SKM-1 (cell line): ENCODE results near the gene A1BG.
"Not testable (repeated sequence)": the region's sequence is repeated elsewhere in the genome, so short reads cannot be mapped to it uniquely, and the experiment has no call there.

ENCODE experiments used
- DNase-seq: peaks from one replicate; lab custom pipeline; 2025; ENCODE audit not compliant: unreplicated experiment; lab: John Stamatoyannopoulos, UW

A1BG gene

DNA sequence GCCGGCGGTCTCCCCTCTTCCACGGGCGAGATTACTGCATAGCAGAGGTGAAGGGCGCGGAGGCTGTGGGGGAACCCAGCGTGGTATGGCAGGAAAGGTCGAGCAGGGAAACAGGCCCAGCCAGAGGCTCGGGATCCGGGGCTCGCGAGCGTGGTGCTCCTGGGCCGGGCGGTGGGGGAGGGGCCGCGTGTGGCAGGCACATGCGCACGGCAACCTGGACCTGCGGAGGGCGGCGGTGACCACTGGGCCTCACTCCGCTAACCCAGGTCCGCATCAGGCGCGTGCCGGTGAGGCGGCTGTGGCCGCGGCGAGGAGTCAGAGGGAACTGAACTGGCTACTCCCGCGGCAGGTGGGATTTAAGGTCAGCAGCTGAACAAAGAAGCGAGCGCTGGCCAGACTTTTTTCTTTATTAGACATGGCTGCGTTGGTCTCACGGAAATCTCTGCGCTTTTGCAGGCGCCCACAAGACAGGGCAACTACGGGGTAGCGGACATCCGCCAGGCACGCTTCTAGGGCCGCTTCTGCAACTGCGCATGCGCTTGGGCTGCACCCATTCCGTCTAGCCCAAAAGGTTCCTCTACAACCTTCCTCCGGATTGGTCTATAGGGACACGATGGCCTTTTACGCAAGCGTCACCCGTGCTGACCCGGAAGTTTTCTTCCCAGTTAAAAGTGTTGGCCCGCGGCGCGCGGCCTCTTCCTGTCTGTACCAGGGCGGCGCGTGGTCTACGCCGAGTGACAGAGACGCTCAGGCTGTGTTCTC is 33.5 kb upstream of the A1BG start, which contains the start of gene RPS5:
TSS of gene RPS5 (plus strand) at position 694 of the 762 bp plus-strand sequence. CDS start 869 bp downstream, outside the sequence.
- peak; percentile 83 for DNase-seq

GRCh38 chr19:58385891-58386575 is 32.7 kb upstream of the A1BG start:
- DNase-seq: no peak

GRCh38 chr19:58385313-58385890 is 32.1 kb upstream of the A1BG start:
- DNase-seq: no peak

DNA sequence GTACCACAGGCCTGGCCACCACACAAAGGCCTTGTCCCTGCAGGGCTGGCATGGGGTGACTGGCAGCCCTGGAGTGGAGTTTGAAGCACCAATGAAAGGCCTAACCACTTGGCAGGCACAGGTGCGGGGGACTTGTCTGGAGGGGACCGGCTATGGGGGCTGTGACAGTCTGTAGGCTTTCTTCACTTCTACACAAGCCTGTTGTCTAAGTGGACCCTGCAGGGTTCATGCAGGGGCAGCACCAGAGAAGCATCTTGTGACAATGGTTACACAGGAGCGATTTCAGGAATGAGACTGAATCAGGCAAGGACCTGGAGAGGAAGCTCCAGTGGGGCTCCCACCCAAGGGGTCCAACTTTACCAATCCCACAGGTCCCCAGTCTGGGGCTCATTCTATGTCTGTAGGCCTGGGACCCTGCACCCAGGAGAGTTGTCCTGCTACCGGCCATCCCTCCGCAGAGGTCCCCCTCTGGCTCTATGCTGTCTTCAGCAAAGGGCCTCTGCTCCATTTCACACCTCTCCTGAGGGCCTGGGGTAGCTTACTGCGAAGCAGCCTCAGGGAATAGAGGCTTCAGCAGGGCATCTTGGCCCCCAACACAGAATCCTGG is 29.8 kb upstream of the A1BG start:
- DNase-seq: no peak

GRCh38 chr19:58381460-58382212 is 28.3 kb upstream of the A1BG start:
- DNase-seq: no peak

DNA sequence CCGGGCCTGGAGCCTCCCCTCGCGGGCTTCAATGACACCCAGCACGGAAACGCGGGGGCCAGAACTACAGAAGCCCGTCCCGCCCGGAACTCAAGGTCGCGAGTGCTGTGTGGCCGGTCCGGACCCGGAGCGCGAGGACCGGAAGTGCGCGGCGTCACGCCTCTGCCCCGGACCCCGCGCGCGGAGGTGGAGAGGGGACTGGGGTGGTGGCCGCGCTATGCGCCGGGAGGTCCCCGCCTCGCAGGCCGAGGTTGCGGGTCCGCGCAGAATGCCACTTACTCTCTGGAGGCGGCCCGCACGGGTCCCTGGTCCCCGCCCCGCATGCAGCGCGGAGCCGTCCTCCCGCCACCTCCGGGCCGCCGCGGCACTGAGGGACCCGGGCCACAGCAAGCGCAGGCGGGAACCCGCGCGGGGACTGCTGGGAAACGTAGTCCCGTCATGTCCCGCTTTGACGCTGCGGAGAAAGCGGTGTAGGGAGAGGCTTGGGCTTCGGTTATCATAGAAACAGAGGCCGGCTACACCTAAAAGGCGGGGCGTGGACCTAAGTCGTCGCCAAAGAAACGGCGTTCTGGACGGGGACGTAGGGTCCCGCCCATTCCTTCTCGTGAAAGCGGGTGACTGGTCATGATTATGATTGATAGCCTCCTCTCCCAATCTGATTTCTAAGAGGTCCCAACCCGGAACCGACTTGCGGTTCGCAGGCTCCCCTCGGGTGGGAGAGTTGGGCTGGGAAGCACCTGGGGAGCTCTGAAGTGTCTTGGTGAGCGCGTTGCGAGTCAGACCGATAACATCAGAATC is 27.6 kb upstream of the A1BG start, which contains the start of gene ZNF837:
TSS of gene ZNF837 (minus strand) at position 369 of the 798 bp plus-strand sequence. CDS start 11,698 bp downstream, outside the sequence.
- peak; percentile 71 for DNase-seq

GRCh38 chr19:58380037-58380661 is 26.9 kb upstream of the A1BG start:
- DNase-seq: no peak

DNA sequence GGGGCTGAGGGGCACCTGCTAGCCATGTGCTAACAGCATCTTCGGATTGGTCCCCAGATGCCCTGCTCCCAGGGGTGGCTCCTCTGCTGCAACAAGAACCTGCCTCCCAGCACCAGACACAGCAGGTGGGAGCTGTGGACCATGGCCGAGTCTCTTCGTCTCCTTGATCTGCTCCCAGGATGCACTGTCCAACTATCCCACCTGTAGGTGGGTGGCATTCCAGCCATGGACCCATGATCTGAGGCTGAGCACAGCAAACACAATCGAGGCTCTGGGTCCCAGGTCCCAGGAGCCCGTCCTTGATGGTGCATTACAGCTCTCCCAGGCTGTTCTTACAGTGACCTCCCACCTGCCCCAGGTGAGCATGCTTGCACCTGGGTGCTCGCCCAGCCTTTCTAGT is 26.0 kb upstream of the A1BG start:
- no peak for DNase-seq

DNA sequence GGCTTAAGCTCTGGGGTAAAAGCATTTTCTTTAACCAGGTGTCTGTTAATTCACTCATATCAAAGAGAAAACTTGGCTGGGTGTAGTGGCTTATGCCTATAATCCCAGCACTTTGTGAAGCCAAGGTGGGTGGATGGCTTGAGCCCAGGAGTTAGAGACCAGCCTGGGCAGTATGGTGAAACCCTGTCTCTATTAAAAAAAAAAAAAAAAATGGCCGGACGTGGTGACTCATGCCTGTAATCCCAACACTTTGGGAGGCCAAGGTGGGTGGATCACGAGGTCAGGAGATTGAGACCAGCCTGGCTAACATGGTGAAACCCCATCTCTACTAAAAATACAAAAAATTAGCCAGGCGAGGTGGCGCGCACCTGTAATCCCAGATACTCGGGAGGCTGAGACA is 23.4 kb upstream of the A1BG start:
- DNase-seq: not testable (repeated sequence)

GRCh38 chr19:58374200-58374599 is 20.9 kb upstream of the A1BG start:
- DNase-seq: no peak

DNA sequence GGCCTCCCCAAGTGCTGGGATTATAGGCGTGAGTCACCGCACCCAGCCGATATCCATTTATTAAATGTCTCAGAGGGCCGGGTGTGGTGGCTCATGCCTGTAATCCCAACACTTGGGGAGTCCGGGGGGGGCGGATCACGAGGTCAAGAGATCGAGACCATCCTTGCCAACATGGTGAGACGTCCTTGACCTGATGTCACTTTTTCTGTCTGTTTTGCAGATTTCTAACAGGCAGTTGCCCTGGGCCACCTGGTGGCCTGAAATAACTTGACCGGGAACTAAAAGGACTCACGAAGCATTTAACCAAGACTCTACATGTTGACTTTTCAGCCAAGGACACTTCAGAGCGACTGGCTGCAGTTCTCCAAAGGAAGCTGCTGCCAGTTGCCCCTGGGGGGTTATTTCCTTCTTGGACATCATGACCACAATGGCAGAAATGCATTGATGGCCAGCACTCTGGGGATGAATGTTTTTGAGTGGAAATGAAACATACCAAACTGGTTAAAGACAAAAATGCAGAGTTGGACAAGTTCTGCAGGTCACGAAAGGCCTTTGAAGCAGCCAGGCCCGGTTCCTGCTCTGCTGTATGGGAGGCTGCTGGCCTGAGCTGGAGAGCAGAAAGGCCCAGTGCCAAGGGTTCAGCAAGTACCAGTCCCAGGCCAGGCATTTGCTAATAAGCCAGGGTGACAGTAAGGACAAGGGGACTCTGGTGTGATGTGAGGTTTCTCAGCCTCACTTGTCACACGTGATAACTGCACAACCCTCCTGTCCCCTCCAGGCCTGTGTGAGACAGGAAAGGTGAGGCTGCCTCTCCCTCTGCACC is 19.2 kb upstream of the A1BG start:
- DNase-seq: no peak

DNA sequence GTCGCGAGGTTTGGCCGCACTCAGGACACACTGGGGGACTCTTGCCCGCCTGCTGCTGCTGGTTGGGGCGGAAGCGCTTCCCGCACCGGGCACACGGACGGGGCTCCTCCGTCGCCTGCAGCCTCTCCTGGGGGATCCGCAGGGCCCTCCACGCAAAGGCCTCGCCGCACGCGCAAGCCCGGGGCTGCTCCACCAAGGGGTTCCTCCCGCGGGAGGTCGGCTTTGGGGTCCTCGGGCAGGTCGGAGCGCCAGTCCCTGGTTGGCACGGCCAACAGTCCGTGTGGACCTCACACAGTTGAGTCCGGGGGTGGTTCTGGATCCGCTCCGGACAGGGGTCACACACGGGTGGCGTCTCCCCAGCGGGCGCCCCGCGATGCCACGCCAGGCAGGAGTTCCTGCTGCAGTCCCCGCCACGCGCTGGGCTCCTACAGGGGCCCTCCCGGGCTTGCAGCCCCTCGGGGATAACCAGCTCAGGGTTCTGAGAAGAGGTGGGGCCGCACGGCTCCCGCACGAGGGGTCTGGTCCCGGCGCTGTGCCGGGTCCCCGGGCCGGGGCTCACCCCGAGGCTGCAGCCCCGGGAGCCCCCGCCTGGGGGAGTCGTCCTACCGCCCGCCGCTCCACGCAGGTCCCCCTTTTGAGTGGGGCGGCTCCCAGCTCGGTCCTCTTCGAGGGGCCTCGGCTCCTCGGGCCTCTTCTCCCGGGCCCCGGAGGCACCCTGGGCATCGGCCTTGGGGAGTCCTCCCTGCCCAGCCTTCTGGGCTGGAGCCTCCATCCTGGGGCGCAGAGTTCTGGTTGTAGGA is 15.5 kb upstream of the A1BG start:
- DNase-seq: no peak

- DNase-seq: no peak
These were observed 14.6 kb upstream of the A1BG start for GRCh38 chr19:58367698-58368454.

DNA sequence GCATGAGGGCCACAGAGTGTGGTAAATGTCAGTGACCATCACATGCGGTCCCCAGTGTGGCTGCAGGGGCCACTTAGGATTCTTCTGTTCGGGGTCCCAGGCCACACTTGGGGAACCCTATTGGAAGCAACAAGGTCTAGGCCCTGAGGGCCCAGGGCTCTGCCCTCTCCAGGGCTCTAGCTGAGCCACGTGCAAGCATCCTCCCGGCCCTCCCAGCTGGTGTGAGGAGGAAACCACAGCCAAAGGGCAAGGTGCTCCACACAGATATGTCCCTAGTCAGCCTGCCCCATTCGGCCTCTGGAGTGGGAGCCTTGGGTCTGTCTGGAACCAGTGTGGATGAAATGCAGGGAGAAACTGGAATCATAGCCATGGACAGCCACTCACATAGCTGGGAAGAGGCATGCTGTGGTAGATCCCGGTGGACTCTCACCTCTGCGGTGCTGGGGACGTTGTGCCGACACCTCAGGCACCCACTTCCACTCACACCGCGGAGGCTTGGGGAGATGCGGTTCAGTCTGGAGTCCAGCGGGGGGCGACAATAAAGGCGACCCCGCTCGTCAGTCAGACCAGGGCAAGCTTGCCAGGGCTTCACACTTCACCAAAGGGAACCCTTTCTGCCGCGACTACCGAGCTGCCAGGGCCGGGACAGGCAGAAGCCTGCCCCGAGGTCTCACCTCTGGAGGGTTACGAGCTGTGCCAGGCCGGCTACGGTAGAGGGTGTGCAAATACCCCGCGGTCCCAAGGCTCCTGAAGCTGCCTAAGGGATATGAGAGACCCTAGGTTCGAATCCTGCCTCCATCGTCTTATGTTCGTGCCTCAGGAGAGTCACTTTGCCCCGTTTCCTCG is 13.5 kb upstream of the A1BG start:
- DNase-seq: no peak

- DNase-seq: peak; percentile 47
These were observed 10.9 kb upstream of the A1BG start for GRCh38 chr19:58364146-58364545.

DNA sequence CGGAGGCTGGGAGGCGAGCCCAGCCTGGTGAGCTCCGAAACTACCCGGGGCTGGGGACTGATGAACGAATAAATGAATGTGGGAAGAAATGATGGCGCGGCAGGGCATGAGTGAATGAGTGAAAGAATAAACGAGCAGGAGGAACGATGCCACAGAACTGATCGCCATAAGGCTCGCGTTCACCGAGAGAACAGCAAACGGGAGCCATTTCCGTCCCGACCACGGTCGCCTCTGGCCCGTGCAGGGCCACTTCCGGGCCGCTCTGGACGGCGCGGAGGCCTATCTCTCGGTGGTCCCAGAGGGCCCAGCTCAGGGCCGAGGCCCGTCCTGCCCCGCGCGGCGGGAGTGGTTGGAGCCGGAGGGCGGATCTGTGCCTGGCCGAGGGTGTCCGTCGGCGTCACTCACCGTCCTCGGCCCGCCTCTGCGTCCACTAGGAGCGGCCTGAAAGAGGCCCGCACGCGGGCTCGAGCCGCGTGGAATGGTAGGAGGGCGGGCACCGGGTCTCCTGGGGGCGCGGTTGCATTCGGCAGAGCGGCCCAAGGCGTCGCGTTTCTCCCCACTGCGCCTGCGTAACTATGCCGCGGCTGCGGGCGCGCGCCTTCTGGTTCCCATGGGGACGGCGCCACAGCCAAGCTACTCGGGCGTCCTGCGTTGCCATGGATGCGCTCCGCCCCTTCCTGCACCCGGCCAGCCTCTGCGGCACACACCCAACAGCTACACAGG is 9.1 kb upstream of the A1BG start, which contains the start of gene ZNF497:
TSS of gene ZNF497 (minus strand) at position 480 of the 723 bp plus-strand sequence. CDS start 5,116 bp downstream, outside the sequence.
- peak; percentile 39 for DNase-seq
